Osteoblast (primary cell): Measurements from ENCODE around the gene FHIT. TPM values are rescaled to one million over a fixed set of nuclear protein-coding genes. Genes with fewer than 3 reads are reported as not detected.

Experiments used
- DNase-seq: peaks from one replicate; pipeline ENCODE4 v3.0.0; 2011; ENCODE audit warnings: low spot score, mixed read lengths; ENCODE audit not compliant: insufficient read length; ENCODE audit errors: missing footprints
- H2AFZ ChIP-seq: 2 replicates; pipeline ENCODE4 v1.6.0; 2011; ENCODE audit warnings: mild to moderate bottlenecking, low read length
- H3K27ac ChIP-seq: 2 replicates; pipeline ENCODE4 v1.5.1; 2011; ENCODE audit warnings: mild to moderate bottlenecking, low read depth, low read length, moderate library complexity
- H3K27me3 ChIP-seq: 2 replicates; pipeline ENCODE4 v1.6.0; 2012; ENCODE audit warnings: mild to moderate bottlenecking, control low read depth, inconsistent platforms, low read length, moderate library complexity; ENCODE audit not compliant: insufficient read depth
- H3K36me3 ChIP-seq: 2 replicates; pipeline ENCODE4 v1.5.1; 2011; ENCODE audit warnings: mild to moderate bottlenecking, low read length, control low read depth, moderate library complexity; ENCODE audit not compliant: insufficient read depth
- H3K4me1 ChIP-seq: 2 replicates; pipeline ENCODE4 v1.5.1; 2011; ENCODE audit warnings: mild to moderate bottlenecking, low read length, control low read depth, moderate library complexity; ENCODE audit not compliant: insufficient read depth
- H3K4me2 ChIP-seq: 2 replicates; pipeline ENCODE4 v1.6.0; 2011; ENCODE audit warnings: mild to moderate bottlenecking, low read length; ENCODE audit not compliant: insufficient read depth
- H3K4me3 ChIP-seq: fragments of 200-600 bp; sonication (generic); 3 replicates; pipeline ENCODE4 v1.5.1; 2012; ENCODE audit warnings: mild to moderate bottlenecking, low read length, inconsistent platforms; ENCODE audit not compliant: insufficient read depth
- H3K79me2 ChIP-seq: 2 replicates; pipeline ENCODE4 v1.6.0; 2012; ENCODE audit warnings: mild to moderate bottlenecking, low read length, control low read depth, inconsistent platforms; ENCODE audit not compliant: insufficient read depth
- H3K9me3 ChIP-seq: 2 replicates; pipeline ENCODE4 v1.5.1; 2011; ENCODE audit warnings: low read depth, low read length, control low read depth
- H4K20me1 ChIP-seq: 2 replicates; pipeline ENCODE4 v1.6.0; 2012; ENCODE audit warnings: mild to moderate bottlenecking, low read length, control low read depth; ENCODE audit not compliant: insufficient read depth
- CTCF ChIP-seq: IDR thresholded peaks from 2 replicates; pipeline ENCODE4 v1.5.1; 2011; ENCODE audit warnings: mild to moderate bottlenecking, low read depth, low read length, moderate library complexity; ENCODE audit errors: extremely low read depth
- total RNA-seq: library from RNA; depleted of rRNA; stranded (reverse); fragments of >200 nt; gene quantifications from 2 replicates; pipeline ENCODE4 v1.2.3, GENCODE V29; 2012

Gene FHIT
- total RNA-seq, 1 donor, result 3.3 TPM

- Histone ChIP-seq H3K9me3 (no peaks in the 10 kb centered on the region), H3K4me2 (no peak overlapping the region), H3K27ac (no peak overlapping the region), H3K27me3 (no peaks in the 10 kb centered on the region), H4K20me1 (no peaks in the 10 kb centered on the region), H3K36me3 (no peaks in the 10 kb centered on the region), H3K4me1 (no peaks in the 10 kb centered on the region), H3K4me3 (no peak overlapping the region), H2AFZ (no peak overlapping the region), H3K79me2 (no peaks in the 10 kb centered on the region)
- no peak for TF ChIP-seq CTCF
- no peak for DNase-seq
These were observed 1449.2 kb downstream of the FHIT start for GRCh38 chr3:59802045-59802444.

GRCh38 chr3:59800481-59800880 lies 1450.8 kb downstream of the FHIT start:
- DNase-seq, result no peak
- H3K4me2 ChIP-seq, result no peak overlapping the region
- no peaks in the 10 kb centered on the region for H3K36me3 ChIP-seq
- peaks cover 8% of the 10 kb centered on the region for H3K4me1 ChIP-seq
- H3K27me3 ChIP-seq, result no peaks in the 10 kb centered on the region
- H3K9me3 ChIP-seq, result no peaks in the 10 kb centered on the region
- no peaks in the 10 kb centered on the region for H4K20me1 ChIP-seq
- H3K27ac ChIP-seq, result no peak overlapping the region
- no peaks in the 10 kb centered on the region for H3K79me2 ChIP-seq
- TF ChIP-seq CTCF, result no peak
- H3K4me3 ChIP-seq, result no peak overlapping the region
- H2AFZ ChIP-seq, result peak overlapping the region; percentile 2

- no peak for DNase-seq
- Histone ChIP-seq H3K4me2 (no peak overlapping the region), H3K27ac (no peak overlapping the region), H3K4me3 (no peak overlapping the region), H3K9me3 (no peaks in the 10 kb centered on the region), H3K36me3 (no peaks in the 10 kb centered on the region), H3K4me1 (peaks cover 8% of the 10 kb centered on the region), H3K27me3 (no peaks in the 10 kb centered on the region), H4K20me1 (no peaks in the 10 kb centered on the region), H3K79me2 (no peaks in the 10 kb centered on the region), H2AFZ (peak overlapping the region; percentile 36)
- TF ChIP-seq CTCF, result no peak
These were observed 1452.7 kb downstream of the FHIT start for GRCh38 chr3:59798372-59799086.

- DNase-seq, result no peak
- TF ChIP-seq CTCF, result no peak
- no peaks in the 10 kb centered on the region for H3K36me3 ChIP-seq
These were observed 1453.7 kb downstream of the FHIT start for GRCh38 chr3:59797533-59797932.

More at GRCh38 chr3:59797533-59797932, 1453.7 kb downstream of the FHIT start:
- Histone ChIP-seq H3K9me3 (no peaks in the 10 kb centered on the region), H3K4me3 (no peak overlapping the region), H3K79me2 (no peaks in the 10 kb centered on the region), H3K4me1 (peaks cover 8% of the 10 kb centered on the region), H3K27ac (no peak overlapping the region), H4K20me1 (no peaks in the 10 kb centered on the region), H3K4me2 (no peak overlapping the region), H3K27me3 (no peaks in the 10 kb centered on the region), H2AFZ (no peak overlapping the region)
